ENCODE data around the gene DNM3.

The DNM3 gene

GRCh38 chr1:172460887-172461315 is 619.6 kb downstream of the DNM3 start:
- TF ChIP-seq EP300 (IDR thresholded peaks at IDR 0.05; ENCODE audit: borderline replicate concordance) (no peak), YY1 (IDR thresholded peaks at IDR 0.05; ENCODE audit: low read depth) (no peak), MAX (IDR thresholded peaks at IDR 0.05) (no peak), ZBTB7A (IDR thresholded peaks at IDR 0.05; ENCODE audit: low read depth) (no peak), USF1 (IDR thresholded peaks at IDR 0.05) (no peak), REST (IDR thresholded peaks at IDR 0.05; ENCODE audit: low read depth) (no peak), RAD21 (IDR thresholded peaks at IDR 0.05; ENCODE audit: low read depth) (no peak), FOXM1 (IDR thresholded peaks at IDR 0.05; ENCODE audit: borderline replicate concordance, low read depth) (no peak), CREB1 (IDR thresholded peaks at IDR 0.05; ENCODE audit: low read depth) (no peak), TAF1 (IDR thresholded peaks at IDR 0.05; ENCODE audit: low read depth) (no peak), TCF12 (IDR thresholded peaks at IDR 0.05; ENCODE audit: low read depth) (no peak), NFIC (IDR thresholded peaks at IDR 0.05) (no peak), CEBPB (IDR thresholded peaks at IDR 0.05) (no peak), EGR1 (IDR thresholded peaks at IDR 0.05) (no peak), TEAD4 (IDR thresholded peaks at IDR 0.05) (no peak)
